HG02759 (cell line): ENCODE results near the gene CCDC70.
"Not testable (repeated sequence)": the region's sequence is repeated elsewhere in the genome, so short reads cannot be mapped to it uniquely, and the experiment has no call there.

ENCODE experiments used
- ATAC-seq: cut with Tn5 transposase; IDR thresholded peaks from one replicate; pipeline ENCODE4 v1.9.1; 2021; ENCODE audit warnings: mild to moderate bottlenecking, moderate library complexity; ENCODE audit not compliant: unreplicated experiment

The CCDC70 gene

GRCh38 chr13:51905787-51906186 is 44.0 kb downstream of the CCDC70 start:
- ATAC-seq: no peak

- ATAC-seq: no peak
Measured at GRCh38 chr13:51906581-51906980, 44.8 kb downstream of the CCDC70 start.

DNA sequence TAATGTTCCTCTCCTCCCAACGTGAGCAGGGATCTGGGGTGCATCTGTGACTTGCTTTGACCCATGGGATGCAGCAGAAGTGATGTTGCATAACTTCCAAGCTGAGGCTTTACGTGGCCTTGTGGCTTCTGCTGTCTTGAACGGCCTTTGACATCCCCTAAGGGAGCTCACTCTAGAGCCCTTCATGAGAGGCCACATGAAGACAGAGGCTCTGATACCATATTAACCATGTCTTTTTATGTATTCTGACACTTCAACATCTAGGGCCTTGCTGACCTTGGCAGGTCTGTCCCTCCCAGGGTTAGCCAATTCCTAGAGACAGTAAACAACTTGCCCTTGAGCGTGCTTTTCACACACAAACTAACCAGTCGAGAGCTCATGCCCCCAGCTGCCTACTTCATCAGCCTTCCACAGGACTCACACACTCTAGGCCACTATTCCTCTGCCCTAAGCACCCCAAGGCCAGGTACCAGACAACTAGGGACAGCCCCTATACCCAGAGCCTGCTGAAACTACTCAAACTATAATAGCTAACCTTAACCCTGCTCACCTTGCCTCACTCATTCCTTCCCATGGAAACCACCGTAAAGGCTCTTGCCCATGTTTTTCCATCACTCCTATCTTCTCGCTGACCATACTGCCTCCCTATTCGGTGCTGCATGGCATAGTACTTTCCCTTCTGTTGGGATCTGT is 45.4 kb downstream of the CCDC70 start:
- ATAC-seq: no peak

- ATAC-seq: not testable (repeated sequence)
Measured at GRCh38 chr13:51909265-51909664, 47.5 kb downstream of the CCDC70 start.

DNA sequence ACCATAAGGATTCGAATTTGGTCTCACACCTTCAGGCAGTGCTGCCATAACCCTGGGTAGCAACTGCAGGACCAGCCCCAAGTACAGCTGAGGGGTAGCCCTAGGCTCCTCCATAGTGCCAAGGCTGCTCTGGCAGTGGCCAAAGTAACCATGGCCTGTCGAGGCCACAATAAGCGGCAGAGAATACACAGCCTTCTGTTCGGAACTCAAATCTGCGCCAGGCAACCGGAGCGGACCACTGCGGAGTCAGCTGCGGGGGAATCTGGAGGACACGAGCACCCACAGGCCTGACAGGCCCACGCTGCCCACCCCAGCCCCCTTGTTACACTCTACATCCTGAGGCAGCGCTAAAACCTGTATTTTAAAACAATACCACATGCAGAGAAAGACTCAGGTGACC is 48.7 kb downstream of the CCDC70 start:
- no peak for ATAC-seq

GRCh38 chr13:51912091-51912490 is 50.3 kb downstream of the CCDC70 start:
- ATAC-seq: no peak

DNA sequence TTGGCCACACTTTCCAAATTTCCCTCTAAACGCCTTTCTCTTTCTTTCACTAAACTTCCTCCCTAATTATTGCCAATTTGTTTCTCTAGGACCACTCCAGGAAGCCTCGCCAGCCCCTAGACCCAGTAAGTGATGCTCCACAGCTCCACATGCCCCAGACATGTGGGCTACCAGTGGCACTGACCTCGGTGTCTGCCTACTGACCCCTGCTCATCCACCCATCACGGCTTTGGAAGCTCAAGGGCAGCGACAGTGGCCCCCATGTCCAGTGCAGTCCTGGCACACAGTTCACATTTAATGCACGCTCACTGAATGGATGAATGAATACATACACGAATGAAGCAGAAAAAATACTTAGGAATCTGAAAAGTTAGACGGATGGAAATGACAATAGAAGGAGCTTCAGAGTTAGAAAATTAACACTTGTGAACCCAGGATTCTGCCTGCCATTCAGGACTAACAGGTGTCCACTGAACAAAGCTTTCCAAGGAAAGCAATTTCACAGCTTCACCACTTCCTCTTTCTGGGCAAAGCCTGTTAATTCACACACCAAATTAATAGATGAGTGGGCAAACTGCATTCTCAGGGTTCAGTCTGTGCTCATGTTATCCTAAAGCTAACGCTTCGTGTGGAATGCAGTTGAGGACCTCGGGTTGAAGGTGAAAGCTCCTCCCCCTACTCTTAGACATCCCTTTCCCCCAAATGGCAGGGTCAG is 50.9 kb downstream of the CCDC70 start:
- ATAC-seq: no peak

- no peak for ATAC-seq
Measured at GRCh38 chr13:51913421-51914136, 51.8 kb downstream of the CCDC70 start.

DNA sequence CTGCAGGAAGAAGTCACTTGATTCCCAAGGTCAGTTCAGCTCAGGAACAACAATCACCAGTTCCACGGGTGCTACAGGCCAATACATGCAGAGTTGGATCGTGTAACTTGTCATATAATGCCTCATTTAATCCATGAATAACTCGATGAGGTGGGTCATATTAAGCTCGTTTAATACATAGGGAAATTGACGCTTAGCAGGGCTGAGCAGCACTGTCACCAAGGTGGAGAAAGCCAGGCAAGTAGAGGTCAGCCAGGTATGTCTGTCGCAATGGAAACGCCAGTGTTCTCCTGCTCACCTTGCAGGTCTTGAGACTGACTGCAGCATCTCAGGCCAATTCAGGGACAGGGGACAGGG is 52.3 kb downstream of the CCDC70 start:
- no peak for ATAC-seq
